GM19463 (cell line): ENCODE results near the gene TOM1.
"Not testable (repeated sequence)": the region's sequence is repeated elsewhere in the genome, so short reads cannot be mapped to it uniquely, and the experiment has no call there.

Source experiments
- ATAC-seq: cut with Tn5 transposase; IDR thresholded peaks from one replicate; pipeline ENCODE4 v1.9.1; 2021; ENCODE audit warnings: mild to moderate bottlenecking, moderate library complexity; ENCODE audit not compliant: unreplicated experiment

TOM1 gene

GRCh38 chr22:35393116-35394010 lies 93.7 kb downstream of the TOM1 start:
- ATAC-seq, result no peak

GRCh38 chr22:35394011-35394312 lies 94.3 kb downstream of the TOM1 start:
- no peak for ATAC-seq

GRCh38 chr22:35394810-35395563 lies 95.3 kb downstream of the TOM1 start:
- no peak for ATAC-seq

GRCh38 chr22:35396622-35397021 lies 96.9 kb downstream of the TOM1 start:
- not testable (repeated sequence) for ATAC-seq

GRCh38 chr22:35397095-35397904 lies 97.6 kb downstream of the TOM1 start:
- ATAC-seq, result no peak
